Panc1 (cell line): ENCODE measurements around the gene FBXW11. TPM values are rescaled to one million over a fixed set of nuclear protein-coding genes. Genes with fewer than 3 reads are reported as not detected.

ENCODE experiments used
- ATAC-seq: fragments of 200-7000 bp; cut with Tn5 transposase; 2 replicates; pipeline ENCODE4 v1.9.1; 2020; ENCODE audit warnings: mild to moderate bottlenecking, moderate library complexity
- BruUV-seq: library from RNA; stranded (reverse); fragments of 400-500 nt; replicated peaks from 2 replicates; lab custom pipeline; 2021; lab: Mats Ljungman, UMichigan
- CTCF ChIA-PET: fragments of 300-600 bp; sonication (Branson Sonifier 250); formaldehyde crosslinking; loops from one replicate; lab custom pipeline; 2022; ENCODE audit warnings: antibody characterized with exemption; lab: Charles Lee
- POLR2A ChIA-PET: fragments of 300-600 bp; sonication (Branson Sonifier 250); formaldehyde crosslinking; loops from one replicate; lab custom pipeline; 2022; ENCODE audit warnings: antibody characterized with exemption; lab: Charles Lee
- DNase-seq: peaks from one replicate; pipeline ENCODE4 v3.0.0-alpha.2; 2010; ENCODE audit warnings: low read depth, low spot score
- H3K27ac ChIP-seq: 2 replicates; pipeline ENCODE4 v1.5.1; 2011; ENCODE audit warnings: mild to moderate bottlenecking, low read length, inconsistent platforms
- H3K27me3 ChIP-seq: fragments of 200-500 bp; sonication (Bioruptor generic); 2 replicates; pipeline ENCODE4 v1.6.0; 2014; ENCODE audit warnings: low read length, inconsistent platforms; ENCODE audit not compliant: control insufficient read depth, insufficient read depth
- H3K36me3 ChIP-seq: fragments of 200-500 bp; sonication (Bioruptor generic); 2 replicates; pipeline ENCODE4 v1.5.1; 2014; ENCODE audit warnings: inconsistent platforms, mild to moderate bottlenecking, low read length, moderate library complexity; ENCODE audit not compliant: control insufficient read depth, insufficient read depth
- H3K4me1 ChIP-seq: 2 replicates; pipeline ENCODE4 v1.5.1; 2011; ENCODE audit warnings: inconsistent platforms, mild to moderate bottlenecking, low read length, moderate library complexity; ENCODE audit not compliant: control insufficient read depth, insufficient read depth
- H3K4me3 ChIP-seq, 2 experiments: 2 replicates each; pipeline ENCODE4 v1.5.1; 2011 to 2012; ENCODE audit warnings: low read depth in 2 of 2, low read length in 2 of 2, mild to moderate bottlenecking in 2 of 2, inconsistent platforms in 1 of 2, moderate library complexity in 1 of 2
- H3K9me3 ChIP-seq: fragments of 200-500 bp; sonication (Bioruptor generic); 2 replicates; pipeline ENCODE4 v1.5.1; 2014; ENCODE audit warnings: low read depth, mild to moderate bottlenecking, inconsistent platforms, low read length, moderate library complexity; ENCODE audit not compliant: control insufficient read depth, insufficient read depth
- CTCF ChIP-seq: fragments of 450-650 bp; IDR thresholded peaks from 2 replicates; pipeline ENCODE4 v1.5.1; 2017; ENCODE audit warnings: mild to moderate bottlenecking
- POLR2AphosphoS5 ChIP-seq: IDR thresholded peaks from 2 replicates; pipeline ENCODE4 v1.6.1; 2012; ENCODE audit warnings: mild to moderate bottlenecking, low read depth, low read length, moderate library complexity
- REST ChIP-seq, 2 experiments: IDR thresholded peaks; 2 replicates each; pipeline ENCODE4 v1.6.1; 2011 to 2012; ENCODE audit warnings: low read depth in 2 of 2, control low read depth in 1 of 2, low read length in 1 of 2, mild to moderate bottlenecking in 1 of 2, moderate library complexity in 1 of 2; ENCODE audit not compliant: insufficient read depth in 1 of 2
- SIN3A ChIP-seq: IDR thresholded peaks from 2 replicates; pipeline ENCODE4 v1.6.1; 2012; ENCODE audit warnings: low read depth, mild to moderate bottlenecking, low read length, moderate library complexity, borderline replicate concordance; ENCODE audit not compliant: insufficient read depth
- TCF7L2 ChIP-seq: IDR thresholded peaks from 2 replicates; pipeline ENCODE4 v1.6.1; 2011; ENCODE audit warnings: mild to moderate bottlenecking, low read depth, low read length, inconsistent platforms
- in situ Hi-C: cut with HindIII; loops from 2 replicates; pipeline ENCODE4 v1.10.0; 2016; ENCODE audit warnings: low sequenced_read_pairs, low pct_unique_long_range_greater_than_20kb
- intact Hi-C: fragments of 100-400 bp; cut with micrococcal nuclease; formaldehyde crosslinking; loops from one replicate; pipeline ENCODE4 v1.10.0; 2022; ENCODE audit not compliant: unreplicated experiment
- total RNA-seq: library from RNA; stranded (reverse); gene quantifications from one replicate; pipeline ENCODE4 v1.2.1, GENCODE V29; 2021; ENCODE audit not compliant: unreplicated experiment

The FBXW11 gene
- total RNA-seq, 1 experiment from 2014 or later = 111 TPM

DNA sequence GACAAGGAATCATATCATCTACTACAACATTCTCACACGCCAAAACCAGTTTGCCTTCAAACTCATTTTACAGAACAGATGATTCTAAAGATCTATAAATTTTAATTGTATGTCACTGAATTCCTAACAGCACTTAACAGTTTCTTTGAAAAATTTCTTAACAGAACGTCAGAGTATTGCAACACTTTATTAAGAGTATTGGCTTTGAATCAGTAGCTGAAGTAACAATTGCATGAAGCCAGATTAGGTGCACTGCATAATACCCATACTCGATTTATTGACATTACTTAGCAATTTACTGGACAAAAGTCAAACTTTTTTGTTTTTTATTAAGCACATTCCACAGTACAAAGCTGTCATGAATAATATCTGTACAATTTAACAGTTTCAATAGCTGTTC lies 145.1 kb downstream of the FBXW11 start:
- ATAC-seq = no peak
- Histone ChIP-seq H3K27me3 (no peaks in the 10 kb centered on the region), H3K4me3 (no peak overlapping the region), H3K9me3 (no peaks in the 10 kb centered on the region), H3K27ac (no peak overlapping the region), H3K36me3 (peaks cover 4% of the 10 kb centered on the region; the same call in 1 of the 2 replicates), H3K4me1 (no peaks in the 10 kb centered on the region)
- DNase-seq = no peak
- in situ Hi-C loops = loop anchor here (25.0 kb wide), 1 partner anchor 449 kb away; the partner anchor contains the start of gene FGF18
- ChIA-PET POLR2A (no interaction called here), CTCF (no interaction called here)
- BruUV-seq = no TSS peak
- TF ChIP-seq SIN3A (no peak), TCF7L2 (no peak), CTCF (no peak), REST (IDR thresholded peaks at IDR 0.05; ENCODE audit: insufficient read depth in 1 of 2, low read depth in 2 of 2, low read length in 1 of 2) (no peak), POLR2AphosphoS5 (no peak)
- intact Hi-C loops = no loop called here

GRCh38 chr5:171858303-171858702 lies 148.1 kb downstream of the FBXW11 start:
- peaks cover under 1% of the 10 kb centered on the region; the same call in 1 of the 2 replicates for H3K36me3 ChIP-seq
- no TSS peak for BruUV-seq
- H3K4me3 ChIP-seq = no peak overlapping the region
- peak; percentile 69 for ATAC-seq
- no peak overlapping the region for H3K27ac ChIP-seq
- H3K4me1 ChIP-seq = no peaks in the 10 kb centered on the region
- in situ Hi-C loops (loop anchor here (25.0 kb wide), 1 partner anchor 446 kb away; the partner anchor contains the start of gene FGF18), intact Hi-C loops (loop anchor here (5.0 to 10.0 kb wide), 3 partner anchors 226 to 444 kb away; partner anchors contain the start of gene FGF18)
- no peaks in the 10 kb centered on the region for H3K27me3 ChIP-seq
- TF ChIP-seq TCF7L2 (no peak), SIN3A (no peak), CTCF (peak; percentile 81), REST (IDR thresholded peaks at IDR 0.05; ENCODE audit: insufficient read depth in 1 of 2, low read depth in 2 of 2, low read length in 1 of 2) (no peak), POLR2AphosphoS5 (no peak)
- no peak for DNase-seq
- POLR2A ChIA-PET = interaction anchor here (0.6 kb wide), 1 partner anchor 160 kb away, joined by 6 read pairs; no protein-coding TSS in a partner anchor
- CTCF ChIA-PET = interaction anchor here (0.6 to 1.2 kb wide), 3 partner anchors 228 to 440 kb away, joined by 3 to 5 read pairs (median 3); partner anchors contain the start of gene FGF18
- no peaks in the 10 kb centered on the region for H3K9me3 ChIP-seq
